WTC11 (cell line): ENCODE data around the gene ZNF335.
A peak's percentile ranks its signal among the peaks of the same experiment; 100 is the strongest.

Experiments used
- CREB1 ChIP-seq: sonication (generic); formaldehyde crosslinking; IDR thresholded peaks from 2 replicates; pipeline ENCODE4 v1.8.0; 2023; ENCODE audit warnings: mild to moderate bottlenecking, missing genetic modification reagents
- CTCF ChIP-seq: fragments of 200-600 bp; IDR thresholded peaks from 2 replicates; pipeline ENCODE4 v1.8.0; 2022; ENCODE audit warnings: antibody characterized with exemption

GRCh38 chr20:46011631-46012482 is 39.9 kb upstream of the ZNF335 start:
- TF ChIP-seq CTCF (peak; percentile 91), CREB1 (no peak)
